H1 (cell line): ENCODE results near the gene MEF2D. TPM values are rescaled to one million over a fixed set of nuclear protein-coding genes. Genes with fewer than 3 reads are reported as not detected.
A peak's percentile ranks its signal among the peaks of the same experiment; 100 is the strongest.

ENCODE experiments used
- ATF2 ChIP-seq: IDR thresholded peaks from 2 replicates; pipeline ENCODE4 v1.6.1; 2012; ENCODE audit warnings: low read length, inconsistent platforms
- BCL11A ChIP-seq, 2 experiments: IDR thresholded peaks; one replicate each; pipeline ENCODE4 v1.6.1; 2011; ENCODE audit warnings: low read depth in 2 of 2, low read length in 2 of 2, mild to moderate bottlenecking in 2 of 2
- CBX8 ChIP-seq: fragments of 300-800, 300-1000 bp; sonication (generic); IDR thresholded peaks from 2 replicates; pipeline ENCODE4 v1.7.1; 2016; ENCODE audit warnings: low read depth, low read length, borderline replicate concordance
- CHD1 ChIP-seq: IDR thresholded peaks from 2 replicates; pipeline ENCODE4 v1.6.1; 2012; ENCODE audit warnings: low read depth, low read length, improper control_type of control experiment
- E2F6 ChIP-seq: IDR thresholded peaks from 2 replicates; pipeline ENCODE4 v1.6.1; 2012; ENCODE audit warnings: inconsistent platforms
- EZH2 ChIP-seq: fragments of 200-600 bp; sonication (generic); IDR thresholded peaks from 2 replicates; pipeline ENCODE4 v1.7.1; 2012; ENCODE audit warnings: low read depth, mild to moderate bottlenecking, moderate library complexity, low read length, inconsistent platforms; ENCODE audit not compliant: severe bottlenecking
- POU5F1 ChIP-seq: IDR thresholded peaks from 2 replicates; pipeline ENCODE4 v1.6.1; 2011; ENCODE audit warnings: low read depth, mild to moderate bottlenecking, low read length, moderate library complexity
- RAD21 ChIP-seq, 2 experiments: IDR thresholded peaks in 1 of 2; conservative IDR thresholded peaks in 1 of 2; 2 replicates each; pipeline ENCODE4 v1.6.1; 2011; ENCODE audit warnings: low read depth in 2 of 2, low read length in 2 of 2, improper control_type of control experiment in 1 of 2, inconsistent platforms in 1 of 2, mild to moderate bottlenecking in 1 of 2, moderate library complexity in 1 of 2
- RBBP5 ChIP-seq: IDR thresholded peaks from 2 replicates; pipeline ENCODE4 v1.7.1; 2012; ENCODE audit warnings: low read depth, mild to moderate bottlenecking, inconsistent platforms, low read length, moderate library complexity, borderline replicate concordance
- RXRA ChIP-seq: IDR thresholded peaks from 2 replicates; pipeline ENCODE4 v1.6.1; 2011; ENCODE audit warnings: low read depth, mild to moderate bottlenecking, low read length, moderate library complexity; ENCODE audit not compliant: insufficient read depth
- SIN3A ChIP-seq, 2 experiments: IDR thresholded peaks in 1 of 2; conservative IDR thresholded peaks in 1 of 2; 2 replicates each; pipeline ENCODE4 v1.6.1; 2011 to 2012; ENCODE audit warnings: low read length in 2 of 2, improper control_type of control experiment in 1 of 2, low read depth in 1 of 2, mild to moderate bottlenecking in 1 of 2
- SIRT6 ChIP-seq: IDR thresholded peaks from one replicate; pipeline ENCODE4 v1.7.1; 2012; ENCODE audit warnings: low read length, inconsistent platforms
- SP1 ChIP-seq: IDR thresholded peaks from 2 replicates; pipeline ENCODE4 v1.6.1; 2011; ENCODE audit warnings: low read depth, low read length
- TAF7 ChIP-seq: optimal IDR thresholded peaks from 2 replicates; pipeline ENCODE3; 2011; ENCODE audit warnings: low read depth, mild to moderate bottlenecking, inconsistent platforms, low read length, moderate library complexity, borderline replicate concordance
- YY1 ChIP-seq: IDR thresholded peaks from 2 replicates; pipeline ENCODE4 v1.6.1; 2011; ENCODE audit warnings: low read depth, mild to moderate bottlenecking, low read length
- polyA plus RNA-seq, 7 experiments: library from polyadenylated mRNA; depleted of rRNA in 3 of 7; stranded (reverse) in 5 of 7; unstranded in 2 of 7; fragments of >200 nt in 5 of 7; fragments of 200-250 nt in 2 of 7; gene quantifications; 1 replicate in 5 of 7; 2 replicates in 1 of 7; 4 replicates in 1 of 7; pipeline versions ENCODE4 v1.2.1 to v1.2.3, GENCODE V29; 2011 to 2013; ENCODE audit warnings: missing spikeins in 2 of 7, mixed read lengths in 2 of 7
- total RNA-seq: library from RNA; stranded (reverse); fragmentation: NEBNext Ultra II Directional; extraction: Animal tissue kit (Norgen Biotek cat#: 25700); gene quantifications from 2 replicates; pipeline ENCODE4 v1.2.1, GENCODE V29; 2021

The MEF2D gene
- total and polyA plus RNA-seq, 2 of the 8 experiments (the other 6 are each of a cell fraction or from before 2014, with no cell fraction given) = 17.3 to 20.3 TPM

- peak; percentile 24 for TF ChIP-seq EZH2
- no peak for TF ChIP-seq YY1
- no peak for TF ChIP-seq BCL11A (IDR thresholded peaks at IDR 0.05; ENCODE audit: low read depth in 2 of 2, low read length in 2 of 2)
- peak in 1 of 2 experiments; percentile 9; a peak in 1 of 4 replicates for TF ChIP-seq SIN3A (conservative IDR thresholded peaks at IDR 0.05 in 1 of 2, IDR thresholded peaks at IDR 0.05 in 1 of 2; ENCODE audit: low read depth in 1 of 2, low read length in 2 of 2)
- TF ChIP-seq RXRA = no peak
- no peak for TF ChIP-seq SIRT6
- no peak for TF ChIP-seq CBX8
- peak; percentile 85 for TF ChIP-seq SP1
- TF ChIP-seq POU5F1 = no peak
- TF ChIP-seq TAF7 = no peak
- TF ChIP-seq ATF2 = peak; percentile 64
- peak; percentile 94 for TF ChIP-seq RBBP5
- TF ChIP-seq RAD21 (IDR thresholded peaks at IDR 0.05 in 1 of 2, conservative IDR thresholded peaks at IDR 0.05 in 1 of 2; ENCODE audit: low read depth in 2 of 2, low read length in 2 of 2) = no peak
- TF ChIP-seq CHD1 = no peak
- no peak for TF ChIP-seq E2F6
Measured at GRCh38 chr1:156421939-156422601, 78.5 kb downstream of the MEF2D start (continued).
